GM12878 (cell line): Measurements from ENCODE around the gene LARP4. TPM values are rescaled to one million over a fixed set of nuclear protein-coding genes. Genes with fewer than 3 reads are reported as not detected.

Source experiments
- ATAC-seq: fragments of 200-7000 bp; cut with Tn5 transposase; 3 replicates; pipeline ENCODE4 v1.9.1; 2020; ENCODE audit warnings: mild to moderate bottlenecking, moderate library complexity
- BruUV-seq: library from RNA; stranded (reverse); fragments of 400-500 nt; replicated peaks from 2 replicates; lab custom pipeline; 2021; lab: Mats Ljungman, UMichigan
- CTCF ChIA-PET: fragments of 300-600 bp; sonication (Branson Sonifier 250); formaldehyde crosslinking; extraction: SDS; loops from one replicate; lab custom pipeline; 2021; ENCODE audit warnings: inconsistent platforms; lab: Yijun Ruan, JAX
- POLR2A ChIA-PET: fragments of 350-600 bp; formaldehyde crosslinking; extraction: SDS; loops from one replicate; lab custom pipeline; 2021; ENCODE audit warnings: inconsistent platforms; lab: Charles Lee
- RAD21 ChIA-PET: fragments of 300-600 bp; sonication (Branson Sonifier 250); formaldehyde crosslinking; loops from one replicate; lab custom pipeline; 2023; ENCODE audit warnings: antibody characterized with exemption; ENCODE audit not compliant: unreplicated experiment; lab: Charles Lee
- SMC1A ChIA-PET: fragments of 300-600 bp; sonication (Branson Sonifier 250); formaldehyde crosslinking; loops from one replicate; lab custom pipeline; 2023; ENCODE audit not compliant: unreplicated experiment, uncharacterized antibody; lab: Charles Lee
- DNase-seq: peaks from one replicate; pipeline ENCODE4 v3.0.0-alpha.2; 2011; ENCODE audit warnings: low read depth, low spot score
- FAIRE-seq: peaks from 3 replicates; lab custom pipeline; 2011; peaks lifted over from hg19 to GRCh38; lab: Jason Lieb, UNC
- H2AFZ ChIP-seq: 2 replicates; pipeline ENCODE4 v1.6.0; 2011; ENCODE audit warnings: low read depth, low read length, control low read depth; ENCODE audit not compliant: control insufficient read depth
- H3K27ac ChIP-seq: 2 replicates; pipeline ENCODE4 v1.5.1; 2011; ENCODE audit warnings: control low read depth; ENCODE audit not compliant: control insufficient read depth, insufficient read depth
- H3K27me3 ChIP-seq, 2 experiments: replicated peaks in 1 of 2; 2 replicates each; pipeline versions ENCODE4 v1.6.0 to v1.6.1; 2011; ENCODE audit warnings: low read length in 1 of 2; ENCODE audit not compliant: control insufficient read depth in 2 of 2, insufficient read depth in 2 of 2
- H3K36me3 ChIP-seq, 2 experiments: 2 replicates each; pipeline ENCODE4 v1.5.1; 2011; ENCODE audit warnings: low read length in 1 of 2; ENCODE audit not compliant: control insufficient read depth in 2 of 2, insufficient read depth in 2 of 2
- H3K4me1 ChIP-seq: 2 replicates; pipeline ENCODE4 v1.6.1; 2011; ENCODE audit warnings: mild to moderate bottlenecking, low read length, moderate library complexity, mixed read lengths; ENCODE audit not compliant: control insufficient read depth, insufficient read depth
- H3K4me2 ChIP-seq: 2 replicates; pipeline ENCODE4 v1.6.0; 2011; ENCODE audit warnings: control low read depth; ENCODE audit not compliant: control insufficient read depth, insufficient read depth
- H3K4me3 ChIP-seq: fragments of 200-600 bp; sonication (generic); 2 replicates; pipeline ENCODE4 v1.5.1; 2016
- H3K79me2 ChIP-seq: 2 replicates; pipeline ENCODE4 v1.6.0; 2011; ENCODE audit warnings: low read length; ENCODE audit not compliant: control insufficient read depth, insufficient read depth
- H3K9ac ChIP-seq: 2 replicates; pipeline ENCODE4 v1.8.0; 2011; ENCODE audit warnings: low read length, control low read depth, mixed read lengths; ENCODE audit not compliant: control insufficient read depth, insufficient read depth
- H3K9me3 ChIP-seq: replicated peaks from 3 replicates; pipeline ENCODE4 v1.5.1; 2011; ENCODE audit warnings: mild to moderate bottlenecking, low read length; ENCODE audit not compliant: control insufficient read depth, insufficient read depth
- H4K20me1 ChIP-seq: 2 replicates; pipeline ENCODE4 v1.6.0; 2011; ENCODE audit not compliant: control insufficient read depth, insufficient read depth
- EZH2 ChIP-seq: IDR thresholded peaks from 2 replicates; pipeline ENCODE4 v1.6.1; 2012; ENCODE audit warnings: low read depth, mild to moderate bottlenecking, control low read depth, inconsistent platforms, low read length, borderline replicate concordance; ENCODE audit not compliant: control insufficient read depth
- POLR2AphosphoS2 ChIP-seq: IDR thresholded peaks from 2 replicates; pipeline ENCODE4 v1.6.1; 2011; ENCODE audit warnings: low read depth, mild to moderate bottlenecking, low read length, improper control_type of control experiment, moderate library complexity
- SMAD1 ChIP-seq: fragments of 450-650 bp; IDR thresholded peaks from 2 replicates; pipeline ENCODE4 v1.6.1; 2018; ENCODE audit warnings: mild to moderate bottlenecking, low read depth; ENCODE audit not compliant: partially characterized antibody
- SUZ12 ChIP-seq: fragments of 200-600 bp; sonication (generic); IDR thresholded peaks from one replicate; pipeline ENCODE4 v1.6.1; 2018; ENCODE audit warnings: antibody characterized with exemption, mild to moderate bottlenecking; ENCODE audit not compliant: unreplicated experiment
- ZNF274 ChIP-seq: IDR thresholded peaks from one replicate; pipeline ENCODE4 v1.8.0; 2011; ENCODE audit not compliant: insufficient read length, insufficient read depth
- in situ Hi-C: fragments of 300-500 bp; cut with MboI; formaldehyde crosslinking; loops from 9 replicates; pipeline ENCODE4 v1.14.3; 2018; ENCODE audit warnings: mixed read lengths
- intact Hi-C: fragments of 100-400 bp; cut with micrococcal nuclease; formaldehyde crosslinking; loops from one replicate; pipeline ENCODE4 v1.14.2; 2022; ENCODE audit not compliant: unreplicated experiment
- polyA plus RNA-seq, 11 experiments: library from polyadenylated mRNA; depleted of rRNA in 4 of 11; unstranded in 6 of 11; stranded (reverse) in 5 of 11; fragments of >200 nt; fragmentation: Nextera tagmentation in 4 of 11; fragmentation: Illumina TruSeq in 1 of 11; extraction: Ambion mirVana in 4 of 11; extraction: Trizol in 1 of 11; gene quantifications; 1 replicate in 1 of 11; 2 replicates in 10 of 11; pipeline versions ENCODE4 v1.2.1 to v1.2.3, GENCODE V29; 2011 to 2016; ENCODE audit warnings: inconsistent platforms in 2 of 11, missing spikeins in 2 of 11, low read depth in 1 of 11
- total RNA-seq, 4 experiments: library from RNA; depleted of rRNA in 3 of 4; stranded (reverse); fragments of >200 nt in 3 of 4; fragmentation: Illumina TruSeq in 1 of 4; extraction: Trizol in 1 of 4; gene quantifications; 2 replicates each; pipeline versions ENCODE4 v1.2.1 to v1.2.3, GENCODE V29; 2013 to 2021
- TF ChIP-seq, protein P1 (sequence below): fragments of 450-650 bp; IDR thresholded peaks from 2 replicates; pipeline ENCODE4 v1.6.1; 2016; ENCODE audit warnings: mild to moderate bottlenecking

Gene LARP4
- total and polyA plus RNA-seq, 10 of the 15 experiments (the other 5 are each of a cell fraction or from before 2014, with no cell fraction given) = 24.1 to 72.6 (median 35.6) TPM

DNA sequence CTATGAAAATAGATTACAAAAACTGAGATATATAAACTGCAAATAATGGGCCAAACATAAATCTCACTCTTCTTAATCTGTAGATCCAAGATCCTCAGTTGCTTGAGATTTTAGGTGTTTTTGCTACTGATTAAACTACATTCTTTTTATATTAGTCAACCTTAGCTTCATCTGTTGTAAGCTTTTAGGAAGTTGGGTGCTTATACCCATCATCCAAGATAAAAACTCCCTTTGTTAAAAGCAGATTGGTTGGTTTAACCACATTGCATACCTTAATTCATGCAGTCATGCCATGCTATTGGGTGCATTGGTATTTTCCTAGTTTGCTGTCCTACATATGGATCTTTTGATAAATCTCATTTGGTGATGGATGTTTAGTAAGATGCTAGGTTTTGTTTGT, 57.9 kb downstream of the LARP4 start:
- CTCF ChIA-PET = no interaction called here
- RAD21 ChIA-PET = no interaction called here
- no peak overlapping the region for H2AFZ ChIP-seq
- ATAC-seq = no peak
- H3K4me2 ChIP-seq = no peak overlapping the region
- FAIRE-seq = no peak
- intact Hi-C loops = no loop called here
- no peaks in the 10 kb centered on the region for H4K20me1 ChIP-seq
- no peak overlapping the region for H3K4me3 ChIP-seq
- POLR2A ChIA-PET = no interaction called here
- SMC1A ChIA-PET = interaction anchor here (2.7 kb wide), 1 partner anchor 9 kb away, joined by 6 read pairs; no protein-coding TSS in a partner anchor
- no peak overlapping the region for H3K27ac ChIP-seq
- in situ Hi-C loops = no loop called here
- H3K4me1 ChIP-seq = no peaks in the 10 kb centered on the region
- H3K36me3 ChIP-seq = peaks cover 4 to 10% of the 10 kb centered on the region in 2 experiments; a peak in 3 of 4 replicates
- no peaks in the 10 kb centered on the region for H3K27me3 ChIP-seq
- no peak for DNase-seq
- BruUV-seq = no TSS peak
- H3K9ac ChIP-seq = no peak overlapping the region
- no peaks in the 10 kb centered on the region; the same call in 2 of the 3 replicates for H3K9me3 ChIP-seq
- no peak for TF ChIP-seq ZNF274
- TF ChIP-seq, protein P1, sequence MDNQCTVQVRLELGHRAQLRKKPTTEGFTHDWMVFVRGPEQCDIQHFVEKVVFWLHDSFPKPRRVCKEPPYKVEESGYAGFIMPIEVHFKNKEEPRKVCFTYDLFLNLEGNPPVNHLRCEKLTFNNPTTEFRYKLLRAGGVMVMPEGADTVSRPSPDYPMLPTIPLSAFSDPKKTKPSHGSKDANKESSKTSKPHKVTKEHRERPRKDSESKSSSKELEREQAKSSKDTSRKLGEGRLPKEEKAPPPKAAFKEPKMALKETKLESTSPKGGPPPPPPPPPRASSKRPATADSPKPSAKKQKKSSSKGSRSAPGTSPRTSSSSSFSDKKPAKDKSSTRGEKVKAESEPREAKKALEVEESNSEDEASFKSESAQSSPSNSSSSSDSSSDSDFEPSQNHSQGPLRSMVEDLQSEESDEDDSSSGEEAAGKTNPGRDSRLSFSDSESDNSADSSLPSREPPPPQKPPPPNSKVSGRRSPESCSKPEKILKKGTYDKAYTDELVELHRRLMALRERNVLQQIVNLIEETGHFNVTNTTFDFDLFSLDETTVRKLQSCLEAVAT = no peak
- TF ChIP-seq SMAD1 = no peak
- TF ChIP-seq EZH2 = no peak
- TF ChIP-seq SUZ12 = no peak
- no peak for TF ChIP-seq POLR2AphosphoS2
- no peaks in the 10 kb centered on the region for H3K79me2 ChIP-seq
